ENCODE results near the gene GOT1.

The GOT1 gene

GRCh38 chr10:99353182-99353581 is 77.2 kb downstream of the GOT1 start:
- no peak for DNase-seq

- no peak for DNase-seq
These were observed 82.8 kb downstream of the GOT1 start for GRCh38 chr10:99347672-99348071.
